Tibial artery (tissue), 4 donors: Measurements from ENCODE around the gene HDAC4.

Experiments
- DNase-seq, 2 donors: peaks; one replicate each; pipeline ENCODE4 v3.0.0-alpha.2; 2019
- H3K27ac ChIP-seq, 2 donors: fragments of 200-600 bp; sonication (generic) in 1 of 2; 1 replicate in 1 of 2; 2 replicates in 1 of 2; pipeline ENCODE4 v1.5.1; 2018 to 2019; ENCODE audit warnings: mild to moderate bottlenecking in 1 of 2
- H3K27me3 ChIP-seq, 2 donors: fragments of 200-600 bp; sonication (generic) in 1 of 2; one replicate each; pipeline versions ENCODE4 v1.5.1 to v1.6.0; 2016 to 2019
- H3K36me3 ChIP-seq, 3 donors: fragments of 200-600 bp; sonication (generic) in 2 of 3; one replicate each; pipeline ENCODE4 v1.5.1; 2016 to 2019; ENCODE audit warnings: mild to moderate bottlenecking in 2 of 3
- H3K4me1 ChIP-seq, 4 donors: fragments of 200-600 bp; sonication (generic) in 2 of 4; 1 replicate in 3 of 4; 2 replicates in 1 of 4; pipeline ENCODE4 v1.5.1; 2016 to 2019
- H3K4me3 ChIP-seq, 2 donors: fragments of 200-600 bp; sonication (generic) in 1 of 2; 1 replicate in 1 of 2; 2 replicates in 1 of 2; pipeline ENCODE4 v1.5.1; 2018 to 2019; ENCODE audit warnings: mild to moderate bottlenecking in 2 of 2
- H3K9me3 ChIP-seq, 3 donors: fragments of 200-600 bp; sonication (generic) in 1 of 3; one replicate each; pipeline ENCODE4 v1.5.1; 2016 to 2019
- CTCF ChIP-seq, 2 experiments: fragments of 200-600 bp in 1 of 2; fragments of 450-650 bp in 1 of 2; IDR thresholded peaks; one replicate each; pipeline ENCODE4 v1.5.1; 2017 to 2019; ENCODE audit warnings: antibody characterized with exemption in 2 of 2, mild to moderate bottlenecking in 1 of 2, moderate library complexity in 1 of 2
- intact Hi-C: fragments of 100-400 bp; cut with DNase I; formaldehyde crosslinking; loops from one replicate; pipeline ENCODE4 v1.15.0; 2023; ENCODE audit warnings: low total_unique reads

HDAC4 gene

GRCh38 chr2:239114616-239115265 is 286.1 kb downstream of the HDAC4 start:
- intact Hi-C loops: no loop called here
- no peak for TF ChIP-seq CTCF (IDR thresholded peaks at IDR 0.05)

GRCh38 chr2:239114119-239114581 is 286.7 kb downstream of the HDAC4 start:
- DNase-seq: no peak
- no peaks in the 10 kb centered on the region for H3K27me3 ChIP-seq
- intact Hi-C loops: no loop called here
- peaks cover 0 to 51% (median 31%) of the 10 kb centered on the region in 3 donors for H3K36me3 ChIP-seq
- no peak overlapping the region for H3K27ac ChIP-seq
- H3K4me1 ChIP-seq: no peaks in the 10 kb centered on the region
- H3K4me3 ChIP-seq: no peak overlapping the region
- TF ChIP-seq CTCF (IDR thresholded peaks at IDR 0.05): no peak
- no peaks in the 10 kb centered on the region for H3K9me3 ChIP-seq

More at GRCh38 chr2:239114616-239115265, 286.1 kb downstream of the HDAC4 start:
- Histone ChIP-seq H3K36me3 (peaks cover 0 to 46% (median 25%) of the 10 kb centered on the region in 3 donors), H3K27me3 (no peaks in the 10 kb centered on the region), H3K9me3 (no peaks in the 10 kb centered on the region), H3K4me3 (no peak overlapping the region), H3K4me1 (no peaks in the 10 kb centered on the region), H3K27ac (no peak overlapping the region)
- no peak for DNase-seq

DNA sequence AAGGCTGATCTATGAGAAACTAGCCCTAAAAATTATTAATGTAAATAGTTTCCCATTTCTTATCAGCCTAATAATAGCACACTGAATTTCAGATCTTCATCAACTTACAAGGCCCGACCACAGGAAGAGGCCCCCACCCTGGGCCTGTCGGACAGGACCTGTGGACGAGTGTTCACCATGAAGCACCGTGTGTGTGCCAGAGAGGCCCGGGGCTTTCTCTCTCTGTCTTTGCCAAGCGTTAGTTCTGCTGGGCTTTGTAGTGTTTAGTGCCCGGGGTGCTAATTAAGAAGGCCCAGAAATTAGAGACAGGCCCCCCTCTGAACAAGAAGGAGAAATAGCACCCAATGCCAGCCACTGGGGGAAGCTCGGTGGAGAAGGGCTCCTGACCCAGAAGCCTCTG is 287.2 kb downstream of the HDAC4 start:
- H3K36me3 ChIP-seq: peaks cover 0 to 56% (median 37%) of the 10 kb centered on the region in 3 donors
- intact Hi-C loops: no loop called here
- H3K27ac ChIP-seq: no peak overlapping the region
- no peaks in the 10 kb centered on the region for H3K27me3 ChIP-seq
- no peak overlapping the region for H3K4me3 ChIP-seq
- no peaks in the 10 kb centered on the region for H3K4me1 ChIP-seq
- no peaks in the 10 kb centered on the region for H3K9me3 ChIP-seq
- no peak for DNase-seq
- TF ChIP-seq CTCF (IDR thresholded peaks at IDR 0.05): no peak

DNA sequence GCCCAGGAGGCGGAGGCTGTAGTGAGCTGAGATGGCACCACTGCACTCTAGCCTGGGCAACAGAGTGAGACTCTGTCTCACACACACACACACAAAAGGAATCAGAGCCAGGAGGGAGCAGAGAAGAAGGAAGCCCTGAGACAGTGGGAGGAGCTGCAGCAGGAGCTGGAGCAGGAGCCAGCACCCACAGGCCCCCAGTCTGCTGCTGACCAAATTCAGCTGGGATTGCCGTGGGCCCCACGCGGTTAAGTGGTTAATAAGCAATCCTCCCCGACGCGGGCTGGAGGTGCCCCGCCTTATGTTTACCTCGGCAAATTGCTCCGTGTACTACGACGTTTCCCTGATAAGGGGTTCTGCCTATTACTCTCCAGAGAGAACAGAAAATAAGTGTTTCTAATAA is 287.6 kb downstream of the HDAC4 start:
- no peak for TF ChIP-seq CTCF (IDR thresholded peaks at IDR 0.05)
- no peaks in the 10 kb centered on the region for H3K9me3 ChIP-seq
- DNase-seq: no peak
- no peak overlapping the region for H3K27ac ChIP-seq
- H3K27me3 ChIP-seq: no peaks in the 10 kb centered on the region
- intact Hi-C loops: no loop called here
- no peak overlapping the region for H3K4me3 ChIP-seq
- no peaks in the 10 kb centered on the region for H3K4me1 ChIP-seq
- H3K36me3 ChIP-seq: peaks cover 0 to 60% (median 41%) of the 10 kb centered on the region in 3 donors

- H3K27ac ChIP-seq: no peak overlapping the region
- H3K27me3 ChIP-seq: no peaks in the 10 kb centered on the region
- no peaks in the 10 kb centered on the region for H3K4me1 ChIP-seq
- no peaks in the 10 kb centered on the region for H3K9me3 ChIP-seq
- TF ChIP-seq CTCF (IDR thresholded peaks at IDR 0.05): no peak
- intact Hi-C loops: no loop called here
- DNase-seq: no peak
- no peak overlapping the region for H3K4me3 ChIP-seq
- H3K36me3 ChIP-seq: peaks cover 7 to 69% (median 50%) of the 10 kb centered on the region in 3 donors
These were observed 288.6 kb downstream of the HDAC4 start for GRCh38 chr2:239112127-239112774.
